Hematopoietic multipotent progenitor cell treated with erythropoietin and hydrocortisone succinate and interleukin-3 and kit ligand, for 8 days (in vitro differentiated cells): ENCODE results near the gene ADRA2B.
"Not testable (repeated sequence)": the region's sequence is repeated elsewhere in the genome, so short reads cannot be mapped to it uniquely, and the experiment has no call there.

ENCODE experiments used
- DNase-seq: peaks from one replicate; pipeline ENCODE4 v3.0.0-alpha.2; 2015

Gene ADRA2B

DNA sequence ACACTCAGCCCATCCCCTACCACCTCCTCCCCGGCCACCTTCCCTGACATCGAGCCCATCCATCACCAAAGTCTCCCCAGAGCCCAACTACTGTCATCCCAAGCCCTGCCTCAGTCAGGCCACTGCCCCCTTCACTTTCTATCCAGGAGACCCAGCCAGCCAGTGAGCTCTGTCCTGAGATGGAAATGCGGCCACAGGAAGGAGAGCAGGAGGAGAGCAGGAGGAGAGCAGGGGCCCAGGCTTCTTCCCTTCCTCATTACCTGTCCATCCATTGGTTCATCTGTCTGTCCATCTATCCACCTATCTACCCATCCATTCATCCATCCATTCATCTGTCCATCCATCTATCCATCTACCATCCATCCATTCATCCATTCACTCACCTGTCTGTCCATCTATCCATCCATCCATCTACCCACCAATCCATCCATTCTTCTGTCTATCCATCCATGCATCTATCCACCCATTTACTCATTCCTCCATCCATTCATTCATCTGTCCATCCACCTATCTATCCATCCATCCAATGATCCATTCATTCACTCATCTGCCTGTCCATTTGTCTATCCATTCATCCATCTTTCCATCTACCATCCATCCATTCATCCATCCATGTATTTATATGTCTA lies 52.2 kb downstream of the ADRA2B start:
- DNase-seq: not testable (repeated sequence)

GRCh38 chr2:96063116-96063899 lies 53.1 kb downstream of the ADRA2B start:
- not testable (repeated sequence) for DNase-seq
